ENCODE measurements around the gene HADHB. TPM values are rescaled to one million over a fixed set of nuclear protein-coding genes. Genes with fewer than 3 reads are reported as not detected.

Gene HADHB
- total and polyA plus RNA-seq, 2 of the 13 experiments (the other 11 are each of a cell fraction or from before 2014, with no cell fraction given): 112 to 238 TPM

- TF ChIP-seq USF2 (IDR thresholded peaks at IDR 0.05; ENCODE audit: low read depth, low read length) (peak; percentile 38; the same call in 1 of the 2 replicates), USF2 (CRISPR knock-in tag; IDR thresholded peaks at IDR 0.05; ENCODE audit: borderline replicate concordance) (peak; percentile 44; the same call in 1 of the 2 replicates), ZNF280D (CRISPR knock-in tag; IDR thresholded peaks at IDR 0.05) (no peak), REXO4 (CRISPR knock-in tag; IDR thresholded peaks at IDR 0.05; ENCODE audit: borderline replicate concordance) (no peak)
Measured at GRCh38 chr2:26333293-26333692, 88.6 kb downstream of the HADHB start (continued).

GRCh38 chr2:26335231-26335630 is 90.5 kb downstream of the HADHB start:
- Histone ChIP-seq H3K9ac (ENCODE audit: insufficient read depth, low read depth, low read length) (no peak overlapping the region), H3K36me3 (replicated peaks in 1 of 2; ENCODE audit: control insufficient read depth in 1 of 2, insufficient read depth in 2 of 2, low read length in 2 of 2) (no peaks in the 10 kb centered on the region), H3K9me3 (ENCODE audit: low read length) (no peaks in the 10 kb centered on the region), H3K27me3 (ENCODE audit: control insufficient read depth in 1 of 2, insufficient read depth in 2 of 2, low read length in 2 of 2) (no peaks in the 10 kb centered on the region), H3K4me3 (replicated peaks in 1 of 3; ENCODE audit: insufficient read depth in 1 of 3, low read depth in 2 of 3, low read length in 3 of 3) (no peak overlapping the region), H3K27ac (ENCODE audit: extremely low read length, insufficient read depth, low read length) (no peak overlapping the region), H3K4me2 (ENCODE audit: low read depth, low read length) (no peak overlapping the region), H3K79me2 (ENCODE audit: insufficient read depth, low read length) (no peaks in the 10 kb centered on the region), H4K20me1 (ENCODE audit: insufficient read depth, low read length) (no peaks in the 10 kb centered on the region), H3K4me1 (ENCODE audit: insufficient read depth, low read length) (peaks cover 29% of the 10 kb centered on the region), H2AFZ (ENCODE audit: low read length) (no peak overlapping the region)
- no peak for TF ChIP-seq SKI (IDR thresholded peaks at IDR 0.05; ENCODE audit: partially characterized antibody)
- no peak for TF ChIP-seq ZBTB7B (CRISPR knock-in tag; IDR thresholded peaks at IDR 0.05)
- TF ChIP-seq PRPF4 (IDR thresholded peaks at IDR 0.05; ENCODE audit: low read depth, low read length, poor library complexity, severe bottlenecking): no peak
- TF ChIP-seq NKX3-1 (CRISPR knock-in tag; IDR thresholded peaks at IDR 0.05): no peak
- ATAC-seq: no peak
- intact Hi-C loops (cut with micrococcal nuclease; ENCODE audit: unreplicated experiment) (no loop called here), in situ Hi-C loops (cut with HindIII; ENCODE audit: extremely low pct_ligation_motif_present, low pct_unique_long_range_greater_than_20kb) (loop anchor here (25.0 kb wide), 1 partner anchor 348 kb away; the partner anchor contains the start of gene KIF3C)
- FAIRE-seq: no peak
- CTCF ChIA-PET (ENCODE audit: low intra/inter-chr PET ratio, low total read pairs): no interaction called here
- DNase-seq (ENCODE audit: low spot score): no peak
- no TSS peak for BruUV-seq (replicated peaks)
- POLR2A ChIA-PET: no interaction called here
- WGBS (ENCODE audit: low lambda C conversion rate): 36% methylated on average over 3 of the region's 3 CpGs
